Tibial nerve (tissue), 4 donors: Measurements from ENCODE around the gene SAFB. TPM values are rescaled to one million over a fixed set of nuclear protein-coding genes. Genes with fewer than 3 reads are reported as not detected.

Experiments
- DNase-seq, 2 donors: peaks; one replicate each; pipeline ENCODE4 v3.0.0-alpha.2; 2019; ENCODE audit warnings: low spot score in 2 of 2
- H3K27ac ChIP-seq, 4 donors: fragments of 200-600 bp; sonication (generic) in 3 of 4; one replicate each; pipeline ENCODE4 v1.5.1; 2017 to 2019; ENCODE audit warnings: mild to moderate bottlenecking in 1 of 4
- H3K27me3 ChIP-seq, 2 donors: fragments of 200-600 bp; sonication (generic) in 1 of 2; one replicate each; pipeline versions ENCODE4 v1.5.1 to v1.6.0; 2017 to 2019
- H3K36me3 ChIP-seq, 3 donors: fragments of 200-600 bp; sonication (generic); one replicate each; pipeline ENCODE4 v1.5.1; 2018 to 2019
- H3K4me1 ChIP-seq, 4 donors: fragments of 200-600 bp; sonication (generic) in 3 of 4; one replicate each; pipeline ENCODE4 v1.5.1; 2017 to 2019
- H3K4me3 ChIP-seq, 4 donors: fragments of 200-600 bp; sonication (generic) in 3 of 4; one replicate each; pipeline ENCODE4 v1.5.1; 2017 to 2019; ENCODE audit warnings: mild to moderate bottlenecking in 1 of 4, moderate library complexity in 1 of 4
- H3K9me3 ChIP-seq, 4 donors: fragments of 200-600 bp; sonication (generic) in 3 of 4; one replicate each; pipeline ENCODE4 v1.5.1; 2017 to 2019
- CTCF ChIP-seq, 5 experiments: fragments of 200-600 bp in 3 of 5; fragments of 450-650 bp in 2 of 5; sonication (generic) in 3 of 5; IDR thresholded peaks; one replicate each; pipeline ENCODE4 v1.5.1; 2016 to 2019; ENCODE audit warnings: antibody characterized with exemption in 5 of 5, mild to moderate bottlenecking in 3 of 5, moderate library complexity in 2 of 5
- EP300 ChIP-seq, 2 donors: sonication (generic); formaldehyde crosslinking; IDR thresholded peaks; one replicate each; pipeline ENCODE4 v1.6.1; 2017; ENCODE audit warnings: antibody characterized with exemption in 2 of 2, mild to moderate bottlenecking in 1 of 2
- POLR2A ChIP-seq, 2 donors: fragments of 450-650 bp; IDR thresholded peaks; one replicate each; pipeline ENCODE4 v1.6.1; 2017; ENCODE audit warnings: antibody characterized with exemption in 2 of 2, mild to moderate bottlenecking in 2 of 2, moderate library complexity in 2 of 2
- WGBS, 2 donors: methylation state at CpG; one replicate each; pipeline ENCODE4 v1.1.5; 2018; 5-methylcytosine and 5-hydroxymethylcytosine counted together
- total RNA-seq, 4 donors: library from RNA; depleted of rRNA; stranded (reverse); fragments of >200 nt; gene quantifications; one replicate each; pipeline ENCODE4 v1.1.0, GENCODE V29; 2016

Gene SAFB
- total RNA-seq, 4 donors from 2014 or later: 121 to 252 (median 129) TPM

- WGBS, 2 donors: 90% methylated on average over 14 to 18 of the region's 18 CpGs
- no peak overlapping the region for H3K4me3 ChIP-seq
- no peaks in the 10 kb centered on the region for H3K27me3 ChIP-seq
- no peak for DNase-seq
- no peak for TF ChIP-seq POLR2A (IDR thresholded peaks at IDR 0.05)
- no peak for TF ChIP-seq CTCF (IDR thresholded peaks at IDR 0.05)
- H3K36me3 ChIP-seq: peaks cover 24 to 99% (median 82%) of the 10 kb centered on the region in 3 donors
- H3K9me3 ChIP-seq: no peaks in the 10 kb centered on the region
- H3K27ac ChIP-seq: no peak overlapping the region
- no peaks in the 10 kb centered on the region for H3K4me1 ChIP-seq
Observed at GRCh38 chr19:5595129-5595528, 27.8 kb upstream of the SAFB start.

GRCh38 chr19:5595745-5596144, 27.1 kb upstream of the SAFB start:
- H3K27ac ChIP-seq: no peak overlapping the region
- H3K9me3 ChIP-seq: no peaks in the 10 kb centered on the region
- no peak for DNase-seq
- WGBS, 2 donors: 89 to 96% methylated on average over 8 to 9 of the region's 9 CpGs
- no peak for TF ChIP-seq EP300 (IDR thresholded peaks at IDR 0.05)
- no peak for TF ChIP-seq POLR2A (IDR thresholded peaks at IDR 0.05)
- TF ChIP-seq CTCF (IDR thresholded peaks at IDR 0.05): no peak
- peaks cover 24 to 99% (median 76%) of the 10 kb centered on the region in 3 donors for H3K36me3 ChIP-seq
- no peaks in the 10 kb centered on the region for H3K27me3 ChIP-seq
- no peak overlapping the region for H3K4me3 ChIP-seq
- no peaks in the 10 kb centered on the region for H3K4me1 ChIP-seq

GRCh38 chr19:5600797-5601196, 22.1 kb upstream of the SAFB start:
- Histone ChIP-seq H3K27ac (no peak overlapping the region), H3K36me3 (peaks cover 14 to 98% (median 75%) of the 10 kb centered on the region in 3 donors), H3K4me1 (no peaks in the 10 kb centered on the region), H3K27me3 (no peaks in the 10 kb centered on the region), H3K9me3 (no peaks in the 10 kb centered on the region), H3K4me3 (no peak overlapping the region)
- DNase-seq: no peak
- TF ChIP-seq POLR2A (IDR thresholded peaks at IDR 0.05) (no peak), EP300 (IDR thresholded peaks at IDR 0.05) (no peak), CTCF (IDR thresholded peaks at IDR 0.05) (no peak)
- WGBS, 2 donors: 84 to 85% methylated on average over 8 of the region's 8 CpGs

- WGBS, 2 donors: 88 to 91% methylated on average over 5 of the region's 5 CpGs
- no peaks in the 10 kb centered on the region for H3K4me1 ChIP-seq
Observed at GRCh38 chr19:5603626-5604025, 19.3 kb upstream of the SAFB start.

GRCh38 chr19:5605362-5605761, 17.5 kb upstream of the SAFB start:
- no peak for DNase-seq
- H3K4me3 ChIP-seq: no peak overlapping the region
- 76 to 82% methylated on average over 3 of the region's 3 CpGs for WGBS, 2 donors
- H3K27ac ChIP-seq: no peak overlapping the region
- no peaks in the 10 kb centered on the region for H3K27me3 ChIP-seq
- H3K4me1 ChIP-seq: no peaks in the 10 kb centered on the region
- peaks cover 2 to 98% (median 50%) of the 10 kb centered on the region in 3 donors for H3K36me3 ChIP-seq
- no peak for TF ChIP-seq CTCF (IDR thresholded peaks at IDR 0.05)
- TF ChIP-seq EP300 (IDR thresholded peaks at IDR 0.05): no peak
- TF ChIP-seq POLR2A (IDR thresholded peaks at IDR 0.05): no peak
- H3K9me3 ChIP-seq: no peaks in the 10 kb centered on the region

More at GRCh38 chr19:5603626-5604025, 19.3 kb upstream of the SAFB start:
- H3K4me3 ChIP-seq: no peak overlapping the region
- no peak for TF ChIP-seq CTCF (IDR thresholded peaks at IDR 0.05)
- no peak for TF ChIP-seq POLR2A (IDR thresholded peaks at IDR 0.05)
- TF ChIP-seq EP300 (IDR thresholded peaks at IDR 0.05): no peak
- no peaks in the 10 kb centered on the region for H3K9me3 ChIP-seq
- H3K27ac ChIP-seq: no peak overlapping the region
- peaks cover 2 to 98% (median 53%) of the 10 kb centered on the region in 3 donors for H3K36me3 ChIP-seq
- no peaks in the 10 kb centered on the region for H3K27me3 ChIP-seq
- DNase-seq: no peak
